ENCODE data around the gene RPL10A. TPM values are rescaled to one million over a fixed set of nuclear protein-coding genes. Genes with fewer than 3 reads are reported as not detected.

Gene RPL10A
- 1,342 to 1,550 TPM (median 1,448 TPM) in 5 replicates for total RNA-seq (2022; extraction: Qiagen RNA extraction; ENCODE audit: low read depth)

GRCh38 chr6:35468181-35468979 is at the start of gene RPL10A:
Gene RPL10A, plus strand, starts transcription at chr6:35468401. Its CDS starts 34 bp downstream, at chr6:35468435.

GRCh38 chr6:35452183-35453090 is 15.8 kb upstream of the RPL10A start, which contains the start of gene FANCE:
Gene FANCE, plus strand, starts transcription at chr6:35452338. Its CDS starts 208 bp downstream, at chr6:35452546.

GRCh38 chr6:35496841-35497570 is 28.8 kb downstream of the RPL10A start, which contains the start of gene TEAD3:
Gene TEAD3, minus strand, starts transcription at chr6:35497079.

GRCh38 chr6:35512740-35513139 is 44.5 kb downstream of the RPL10A start, which contains the start of gene TULP1:
Gene TULP1, minus strand, starts transcription at chr6:35512896. Its CDS starts 38 bp downstream, at chr6:35512858.

Other genes starting within 250 kb of the RPL10A start
- 6.3 to 11.4 TPM (median 11.0 TPM) in 5 replicates for gene ZNF76, start 208.7 kb upstream of the RPL10A start, total RNA-seq (2022; extraction: Qiagen RNA extraction; ENCODE audit: low read depth)
- gene DEF6, start 170.6 kb upstream of the RPL10A start, total RNA-seq (2022; extraction: Qiagen RNA extraction; ENCODE audit: low read depth): 0.07 to 0.18 TPM (median 0.13 TPM) in 3 of 5 replicates, not detected in the others
- gene PPARD, start 125.8 kb upstream of the RPL10A start, total RNA-seq (2022; extraction: Qiagen RNA extraction; ENCODE audit: low read depth): 4.1 to 7.6 TPM (median 6.0 TPM) in 5 replicates
- gene FANCE, start 16.1 kb upstream of the RPL10A start, total RNA-seq (2022; extraction: Qiagen RNA extraction; ENCODE audit: low read depth): 2.8 to 3.7 TPM (median 3.2 TPM) in 5 replicates
- gene TEAD3, start 28.7 kb downstream of the RPL10A start, total RNA-seq (2022; extraction: Qiagen RNA extraction; ENCODE audit: low read depth): 4.6 to 8.5 TPM (median 6.3 TPM) in 5 replicates
- not detected in 5 replicates for gene TULP1, start 44.5 kb downstream of the RPL10A start, total RNA-seq (2022; extraction: Qiagen RNA extraction; ENCODE audit: low read depth)
- gene FKBP5, start 220.5 kb downstream of the RPL10A start, total RNA-seq (2022; extraction: Qiagen RNA extraction; ENCODE audit: low read depth): 54.6 to 94.6 TPM (median 68.1 TPM) in 5 replicates

Measured in A549 treated with ZK216348 at 1 μM for 4 hours (cell line).